22Rv1 (cell line): ENCODE results near the gene CFTR.
"Not testable (repeated sequence)": the region's sequence is repeated elsewhere in the genome, so short reads cannot be mapped to it uniquely, and the experiment has no call there.

Experiments
- H3K27ac ChIP-seq: fragments of 450-650 bp; 2 replicates; pipeline ENCODE4 v1.5.1; 2017
- CTCF ChIP-seq: fragments of 450-650 bp; IDR thresholded peaks from 2 replicates; pipeline ENCODE4 v1.5.1; 2017; ENCODE audit warnings: mild to moderate bottlenecking
- ZFX ChIP-seq: fragments of 450-650 bp; IDR thresholded peaks from 2 replicates; pipeline ENCODE4 v1.6.1; 2017; ENCODE audit warnings: antibody characterized with exemption, borderline replicate concordance

CFTR gene

GRCh38 chr7:117495308-117495707 is 15.5 kb downstream of the CFTR start:
- no peak overlapping the region for H3K27ac ChIP-seq
- TF ChIP-seq CTCF (no peak), ZFX (no peak)

GRCh38 chr7:117502331-117502730 is 22.5 kb downstream of the CFTR start:
- TF ChIP-seq ZFX = no peak
- TF ChIP-seq CTCF = no peak

GRCh38 chr7:117505238-117505637 is 25.4 kb downstream of the CFTR start:
- H3K27ac ChIP-seq = no peak overlapping the region
- TF ChIP-seq ZFX (no peak), CTCF (no peak)

More at GRCh38 chr7:117502331-117502730, 22.5 kb downstream of the CFTR start:
- no peak overlapping the region for H3K27ac ChIP-seq

GRCh38 chr7:117508676-117509075 is 28.9 kb downstream of the CFTR start:
- TF ChIP-seq ZFX (no peak), CTCF (no peak)
- H3K27ac ChIP-seq = no peak overlapping the region

GRCh38 chr7:117517194-117517593 is 37.4 kb downstream of the CFTR start:
- not testable (repeated sequence) for H3K27ac ChIP-seq

GRCh38 chr7:117530390-117530789 is 50.6 kb downstream of the CFTR start:
- H3K27ac ChIP-seq = no peak overlapping the region
- no peak for TF ChIP-seq ZFX
- TF ChIP-seq CTCF = no peak

GRCh38 chr7:117531595-117532244 is 51.9 kb downstream of the CFTR start:
- no peak for TF ChIP-seq CTCF
- H3K27ac ChIP-seq = no peak overlapping the region

- TF ChIP-seq CTCF (no peak), ZFX (no peak)
Observed at GRCh38 chr7:117538053-117538452, 58.2 kb downstream of the CFTR start.

More at GRCh38 chr7:117538053-117538452, 58.2 kb downstream of the CFTR start:
- H3K27ac ChIP-seq = no peak overlapping the region
